Ramos (cell line): ENCODE results near the gene JPH4.
"Not testable (repeated sequence)": the region's sequence is repeated elsewhere in the genome, so short reads cannot be mapped to it uniquely, and the experiment has no call there.

Experiments
- in situ Hi-C: fragments of 300-500 bp; cut with MboI; formaldehyde crosslinking; loops from one replicate; pipeline ENCODE4 v1.14.3; 2022; ENCODE audit warnings: low sequenced_read_pairs; ENCODE audit not compliant: unreplicated experiment

JPH4 gene

GRCh38 chr14:23537351-23538049 is 41.1 kb downstream of the JPH4 start:
- in situ Hi-C loops, result no loop called here

- in situ Hi-C loops, result not testable (repeated sequence)
These were observed 41.7 kb downstream of the JPH4 start for GRCh38 chr14:23536906-23537305.

- in situ Hi-C loops, result no loop called here
These were observed 42.1 kb downstream of the JPH4 start for GRCh38 chr14:23536494-23536893.

DNA sequence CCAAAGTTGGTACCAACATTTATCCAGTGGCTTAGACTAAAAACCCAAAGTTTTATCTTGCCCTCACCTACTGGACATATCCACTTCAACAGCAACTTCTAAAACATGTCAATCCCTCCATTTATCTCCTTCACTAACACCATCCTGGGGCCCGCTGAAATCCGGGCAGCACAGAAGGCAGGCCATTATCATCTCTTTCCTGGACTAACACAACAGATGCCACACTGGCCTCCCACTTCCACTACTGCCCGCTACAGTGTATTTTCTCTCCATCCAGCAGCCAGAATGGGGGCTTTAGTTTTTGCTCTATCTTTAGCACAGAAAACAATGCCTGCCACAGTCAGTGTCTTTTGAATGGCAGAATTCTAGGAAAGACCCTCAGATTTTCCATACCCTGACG is 42.6 kb downstream of the JPH4 start:
- in situ Hi-C loops, result no loop called here

- in situ Hi-C loops, result no loop called here
These were observed 44.7 kb downstream of the JPH4 start for GRCh38 chr14:23533652-23534435.

- in situ Hi-C loops, result no loop called here
These were observed 45.9 kb downstream of the JPH4 start for GRCh38 chr14:23532658-23533057.

- in situ Hi-C loops, result no loop called here
These were observed 47.2 kb downstream of the JPH4 start for GRCh38 chr14:23531391-23531790.

GRCh38 chr14:23530375-23531055 is 48.1 kb downstream of the JPH4 start:
- in situ Hi-C loops, result no loop called here

DNA sequence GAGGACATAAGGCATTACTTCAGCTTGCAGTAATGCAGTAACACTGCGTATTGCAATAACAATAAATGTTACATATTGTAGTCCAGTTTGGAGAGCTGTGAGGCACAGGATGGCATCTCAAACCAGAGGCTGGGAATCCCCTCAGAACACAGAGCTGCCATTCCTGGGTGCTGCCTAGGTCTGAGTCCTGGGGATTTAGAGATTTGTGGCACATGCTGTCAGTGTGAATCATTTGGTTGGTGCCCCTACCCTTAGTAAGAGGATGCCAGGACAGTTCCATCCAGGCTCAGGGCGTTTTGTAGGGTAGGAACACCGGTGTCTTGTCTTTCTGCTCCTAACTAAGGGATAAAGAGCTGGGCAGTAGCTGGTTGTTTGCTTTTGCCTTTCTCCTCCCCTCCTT is 49.6 kb downstream of the JPH4 start:
- in situ Hi-C loops, result no loop called here

GRCh38 chr14:23528555-23528954 is 50.0 kb downstream of the JPH4 start:
- in situ Hi-C loops, result no loop called here

DNA sequence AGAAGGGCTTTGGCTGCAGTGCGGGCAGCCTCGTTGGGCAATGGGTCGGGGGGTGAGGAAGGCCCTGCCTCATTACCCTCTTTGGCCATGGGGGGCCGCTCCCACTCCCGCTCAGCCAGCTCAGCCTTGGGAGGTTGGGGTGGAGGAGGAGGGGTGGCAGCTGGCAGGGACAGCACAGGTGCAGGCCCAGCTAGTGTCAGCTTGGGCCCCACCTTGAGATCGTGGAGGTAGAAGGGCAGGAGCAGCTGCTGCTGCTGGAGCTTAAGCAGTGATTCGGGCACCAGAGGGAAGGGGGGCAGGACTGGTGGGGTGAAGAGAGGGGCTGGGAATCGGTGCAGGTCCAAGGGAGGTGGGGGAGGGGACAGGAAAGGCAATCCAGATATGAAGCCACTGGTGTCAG is 53.0 kb downstream of the JPH4 start:
- in situ Hi-C loops, result no loop called here

- in situ Hi-C loops, result no loop called here
These were observed 53.6 kb downstream of the JPH4 start for GRCh38 chr14:23524954-23525353.

DNA sequence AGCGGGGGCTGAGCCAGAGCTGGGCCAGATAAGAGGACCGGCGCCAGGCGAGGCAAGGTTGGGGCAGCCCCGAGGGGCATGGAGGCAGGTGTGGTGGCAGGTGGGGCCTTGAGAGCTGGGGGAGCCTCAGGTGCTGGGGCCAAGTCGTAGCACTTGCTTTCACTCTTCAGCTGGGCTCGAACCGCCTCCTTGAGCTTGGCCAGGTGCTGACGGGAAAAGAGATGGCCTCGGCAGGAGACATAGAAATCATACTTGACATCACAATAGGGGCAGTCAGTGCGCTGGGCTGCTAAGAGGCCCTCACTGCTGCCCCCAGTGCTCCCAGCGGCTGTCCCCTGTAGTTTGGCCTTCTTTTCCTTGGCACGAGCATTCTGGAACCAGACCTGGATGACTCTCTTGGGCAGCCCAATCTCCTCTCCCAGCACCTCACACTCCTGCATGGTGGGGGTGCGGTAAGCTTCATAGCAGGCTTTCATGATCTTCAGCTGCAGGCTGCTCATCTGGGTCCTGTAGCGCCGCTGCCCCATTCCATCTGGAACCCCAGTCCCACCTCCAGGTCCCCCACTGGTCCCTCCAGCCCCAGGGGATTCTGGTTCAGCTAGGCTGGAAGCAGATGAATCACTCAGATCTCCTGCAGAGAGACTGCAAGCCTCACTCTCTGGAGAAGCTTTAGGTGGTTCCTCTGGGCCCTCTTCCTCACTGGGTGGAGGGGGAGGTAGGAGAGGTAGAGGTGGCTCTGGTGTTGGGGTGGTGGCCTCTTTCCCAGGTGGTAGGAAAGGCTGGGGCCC is 55.2 kb downstream of the JPH4 start:
- in situ Hi-C loops, result no loop called here

DNA sequence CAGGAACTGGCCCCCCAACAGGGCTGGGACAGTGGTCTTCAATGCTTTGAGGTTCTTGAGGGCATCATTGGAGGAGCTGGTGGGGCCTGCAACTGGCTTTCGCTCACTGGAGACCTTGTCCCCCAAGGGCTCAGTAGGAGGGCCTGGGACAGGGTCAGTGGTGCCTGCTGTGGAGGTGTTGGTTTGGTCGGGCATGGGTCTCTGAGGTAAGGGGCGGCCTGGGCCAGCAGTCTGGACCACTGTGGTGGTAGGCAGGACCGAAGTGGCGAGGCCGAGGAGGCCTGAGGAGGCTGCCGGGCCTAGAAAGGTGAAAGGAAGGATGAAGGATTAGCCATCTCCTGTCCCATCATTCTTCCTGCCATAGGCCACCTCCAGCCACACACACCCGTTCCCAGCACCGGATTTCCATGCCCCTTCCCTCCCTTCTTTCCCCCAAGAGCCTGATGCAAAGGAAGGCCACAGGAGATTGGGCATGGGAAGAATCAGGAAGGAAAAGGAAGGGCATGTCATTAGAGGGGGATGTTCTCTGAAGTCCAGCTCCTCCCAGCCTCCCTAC is 55.9 kb downstream of the JPH4 start:
- in situ Hi-C loops, result no loop called here

- in situ Hi-C loops, result no loop called here
These were observed 56.6 kb downstream of the JPH4 start for GRCh38 chr14:23521785-23522640.

GRCh38 chr14:23520899-23521533 is 57.6 kb downstream of the JPH4 start:
- in situ Hi-C loops, result no loop called here

- in situ Hi-C loops, result no loop called here
These were observed 59.9 kb downstream of the JPH4 start for GRCh38 chr14:23518709-23519108.
